ENCODE data around the gene RDH8.

RDH8 gene

GRCh38 chr19:10013316-10013715 is at the start of gene RDH8:
Gene RDH8, plus strand, starts transcription at chr19:10013483. Its CDS starts 15 bp downstream, at chr19:10013498.
- DNase-seq = no peak

GRCh38 chr19:9966024-9966423 is 47.3 kb upstream of the RDH8 start:
- no peak for DNase-seq

GRCh38 chr19:9966448-9966847 is 46.8 kb upstream of the RDH8 start:
- DNase-seq = no peak

GRCh38 chr19:9967326-9967725 is 46.0 kb upstream of the RDH8 start:
- DNase-seq = no peak

- no peak for DNase-seq
These were observed 44.2 kb upstream of the RDH8 start for GRCh38 chr19:9968820-9969687.

- DNase-seq = no peak
These were observed 43.7 kb upstream of the RDH8 start for GRCh38 chr19:9969688-9969975.

- no peak for DNase-seq
These were observed 42.8 kb upstream of the RDH8 start for GRCh38 chr19:9970481-9970880.

- no peak for DNase-seq
These were observed 42.0 kb upstream of the RDH8 start for GRCh38 chr19:9971166-9971897.

GRCh38 chr19:9972103-9972502 is 41.2 kb upstream of the RDH8 start:
- no peak for DNase-seq

GRCh38 chr19:9981406-9982260 is 31.6 kb upstream of the RDH8 start:
- DNase-seq = no peak

GRCh38 chr19:9986787-9987281 is 26.4 kb upstream of the RDH8 start:
- no peak for DNase-seq

GRCh38 chr19:9989504-9989903 is 23.8 kb upstream of the RDH8 start:
- DNase-seq = no peak

- DNase-seq = no peak
These were observed 21.7 kb upstream of the RDH8 start for GRCh38 chr19:9991425-9992191.

GRCh38 chr19:9995084-9995483 is 18.2 kb upstream of the RDH8 start:
- DNase-seq = no peak

- no peak for DNase-seq
These were observed 17.3 kb upstream of the RDH8 start for GRCh38 chr19:9995999-9996398.

- no peak for DNase-seq
These were observed 16.7 kb upstream of the RDH8 start for GRCh38 chr19:9996541-9996940.

GRCh38 chr19:10000171-10000826 is 13.0 kb upstream of the RDH8 start:
- DNase-seq = peak; percentile 6

- no peak for DNase-seq
These were observed 11.4 kb upstream of the RDH8 start for GRCh38 chr19:10001899-10002298.

- DNase-seq = no peak
These were observed 10.0 kb upstream of the RDH8 start for GRCh38 chr19:10003271-10003670.

- no peak for DNase-seq
These were observed 8.7 kb upstream of the RDH8 start for GRCh38 chr19:10004617-10005016.

GRCh38 chr19:10005632-10006334 is 7.5 kb upstream of the RDH8 start:
- no peak for DNase-seq
